Mesenchymal stem cell (in vitro differentiated cells and primary cell): ENCODE measurements around the gene TAF1C.

ENCODE experiments used
- DNase-seq: peaks from one replicate; pipeline ENCODE4 v3.0.0-alpha.2; 2013
- H2AFZ ChIP-seq: one replicate; pipeline ENCODE4 v1.6.1; 2013; ENCODE audit warnings: low read depth, mild to moderate bottlenecking, control low read depth, inconsistent platforms, low read length, moderate library complexity
- H2AK5ac ChIP-seq: 2 replicates; pipeline ENCODE4 v1.6.1; 2013; ENCODE audit warnings: low read length, moderate library complexity, mild to moderate bottlenecking, inconsistent platforms; ENCODE audit not compliant: severe bottlenecking
- H2BK120ac ChIP-seq: one replicate; pipeline ENCODE4 v1.6.1; 2013; ENCODE audit warnings: low read depth, mild to moderate bottlenecking, inconsistent platforms, low read length, moderate library complexity
- H2BK12ac ChIP-seq, 2 experiments: one replicate each; pipeline ENCODE4 v1.6.1; 2013; ENCODE audit warnings: inconsistent platforms in 2 of 2, low read length in 2 of 2, mild to moderate bottlenecking in 2 of 2, moderate library complexity in 2 of 2, control low read depth in 1 of 2
- H2BK15ac ChIP-seq: one replicate; pipeline ENCODE4 v1.6.1; 2013; ENCODE audit warnings: mild to moderate bottlenecking, low read depth, inconsistent platforms; ENCODE audit not compliant: poor library complexity, severe bottlenecking
- H2BK5ac ChIP-seq: 2 replicates; pipeline ENCODE4 v1.6.1; 2013; ENCODE audit warnings: low read depth, mild to moderate bottlenecking, low read length, control low read depth, inconsistent platforms; ENCODE audit not compliant: poor library complexity, severe bottlenecking
- H3K14ac ChIP-seq, 2 experiments: one replicate each; pipeline ENCODE4 v1.6.1; 2013; ENCODE audit warnings: inconsistent platforms in 2 of 2, low read length in 2 of 2, control low read depth in 1 of 2, mild to moderate bottlenecking in 1 of 2, moderate library complexity in 1 of 2
- H3K18ac ChIP-seq, 2 experiments: one replicate each; pipeline ENCODE4 v1.6.1; 2013; ENCODE audit warnings: inconsistent platforms in 2 of 2, low read length in 2 of 2, control low read depth in 1 of 2, low read depth in 1 of 2, mild to moderate bottlenecking in 1 of 2
- H3K23ac ChIP-seq, 2 experiments: one replicate each; pipeline ENCODE4 v1.6.1; 2013; ENCODE audit warnings: inconsistent platforms in 2 of 2, low read length in 2 of 2, mild to moderate bottlenecking in 2 of 2, moderate library complexity in 2 of 2, control low read depth in 1 of 2
- H3K27ac ChIP-seq: 2 replicates; pipeline ENCODE4 v1.5.1; 2013; ENCODE audit warnings: mild to moderate bottlenecking, moderate library complexity, low read length, control low read depth, inconsistent platforms; ENCODE audit not compliant: poor library complexity, severe bottlenecking
- H3K27me3 ChIP-seq, 2 experiments: 2 replicates each; pipeline versions ENCODE4 v1.6.1 to v1.7.0; 2013; ENCODE audit warnings: low read length in 2 of 2, mild to moderate bottlenecking in 2 of 2, moderate library complexity in 2 of 2, control low read depth in 1 of 2, inconsistent platforms in 1 of 2; ENCODE audit not compliant: control insufficient read depth in 1 of 2, insufficient read depth in 1 of 2
- H3K36me3 ChIP-seq, 2 experiments: 2 replicates each; pipeline versions ENCODE4 v1.6.1 to v1.7.0; 2013; ENCODE audit warnings: low read length in 2 of 2, control low read depth in 1 of 2, inconsistent platforms in 1 of 2, low read depth in 1 of 2, mild to moderate bottlenecking in 1 of 2; ENCODE audit not compliant: insufficient read depth in 2 of 2, control insufficient read depth in 1 of 2
- H3K4ac ChIP-seq, 2 experiments: one replicate each; pipeline ENCODE4 v1.6.1; 2013; ENCODE audit warnings: inconsistent platforms in 2 of 2, low read length in 2 of 2, mild to moderate bottlenecking in 2 of 2, moderate library complexity in 2 of 2, control low read depth in 1 of 2, low read depth in 1 of 2
- H3K4me1 ChIP-seq: 2 replicates; pipeline ENCODE4 v1.6.1; 2013; ENCODE audit warnings: low read depth, low read length, control low read depth; ENCODE audit not compliant: control insufficient read depth, insufficient read depth
- H3K4me2 ChIP-seq: 2 replicates; pipeline ENCODE4 v1.6.1; 2013; ENCODE audit warnings: low read length, mild to moderate bottlenecking, inconsistent platforms; ENCODE audit not compliant: poor library complexity, severe bottlenecking
- H3K4me3 ChIP-seq, 2 experiments: 2 replicates each; pipeline versions ENCODE4 v1.5.1 to v1.7.0; 2013; ENCODE audit warnings: low read length in 2 of 2, mild to moderate bottlenecking in 2 of 2, control low read depth in 1 of 2, low read depth in 1 of 2; ENCODE audit not compliant: insufficient read depth in 1 of 2
- H3K79me1 ChIP-seq: replicated peaks from 2 replicates; pipeline ENCODE4 v1.6.1; 2013; ENCODE audit warnings: mild to moderate bottlenecking, control low read depth, low read length, inconsistent platforms; ENCODE audit not compliant: poor library complexity, severe bottlenecking
- H3K9ac ChIP-seq: 2 replicates; pipeline ENCODE4 v1.7.0; 2013; ENCODE audit warnings: mild to moderate bottlenecking, low read length, moderate library complexity
- H3K9me3 ChIP-seq: 2 replicates; pipeline ENCODE4 v1.7.0; 2013; ENCODE audit warnings: mild to moderate bottlenecking, low read length; ENCODE audit not compliant: control insufficient read depth
- H4K8ac ChIP-seq: one replicate; pipeline ENCODE4 v1.6.1; 2013; ENCODE audit warnings: inconsistent platforms, mild to moderate bottlenecking, low read length, moderate library complexity
- H4K91ac ChIP-seq: one replicate; pipeline ENCODE4 v1.6.1; 2013; ENCODE audit warnings: mild to moderate bottlenecking, low read length, inconsistent platforms
- WGBS: methylation state at CpG from one replicate; pipeline ENCODE4 v1.1.7; 2013; ENCODE audit warnings: mixed read lengths; 5-methylcytosine and 5-hydroxymethylcytosine counted together

TAF1C gene

DNA sequence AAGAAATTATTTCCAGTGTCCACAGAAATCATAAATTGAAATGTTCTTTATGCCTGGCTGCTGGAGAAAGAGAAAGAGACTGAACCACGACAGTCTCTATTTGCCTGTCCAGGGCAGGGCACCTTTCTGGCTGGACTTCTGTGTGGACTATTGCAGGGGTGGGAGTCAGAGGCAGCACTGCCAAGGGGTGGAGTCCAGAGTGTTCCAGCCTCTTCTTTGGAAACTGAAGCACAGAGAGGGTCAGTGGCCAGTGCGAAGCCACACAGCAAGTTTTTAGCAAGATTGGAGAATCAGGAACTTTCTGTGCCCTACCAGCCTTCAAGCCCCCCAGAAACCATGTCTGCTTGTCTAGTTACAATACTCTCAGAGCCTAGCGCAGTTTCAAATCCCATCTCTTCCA is 37.7 kb upstream of the TAF1C start:
- H2BK15ac ChIP-seq, result no peak overlapping the region
- H3K14ac ChIP-seq, result no peak overlapping the region
- no peak overlapping the region for H3K18ac ChIP-seq
- WGBS, result 96% methylated on average over 3 of the region's 3 CpGs
- no peak overlapping the region for H2AK5ac ChIP-seq
- DNase-seq, result no peak
- H2BK120ac ChIP-seq, result no peak overlapping the region
- no peak overlapping the region for H2BK12ac ChIP-seq
- H2BK5ac ChIP-seq, result no peak overlapping the region
- H3K27me3 ChIP-seq, result peaks cover 4 to 22% of the 10 kb centered on the region in 2 experiments
- H3K9ac ChIP-seq, result no peak overlapping the region
- no peaks in the 10 kb centered on the region for H3K36me3 ChIP-seq
- H3K23ac ChIP-seq, result no peak overlapping the region
- no peak overlapping the region for H3K4me3 ChIP-seq
- H3K27ac ChIP-seq, result no peak overlapping the region
- H3K4me1 ChIP-seq, result peaks cover 17% of the 10 kb centered on the region
- H2AFZ ChIP-seq, result no peak overlapping the region
- H4K8ac ChIP-seq, result no peak overlapping the region
- no peak overlapping the region for H4K91ac ChIP-seq
- no peak overlapping the region for H3K4me2 ChIP-seq
- no peak overlapping the region for H3K4ac ChIP-seq
- no peaks in the 10 kb centered on the region for H3K9me3 ChIP-seq
- no peaks in the 10 kb centered on the region for H3K79me1 ChIP-seq

DNA sequence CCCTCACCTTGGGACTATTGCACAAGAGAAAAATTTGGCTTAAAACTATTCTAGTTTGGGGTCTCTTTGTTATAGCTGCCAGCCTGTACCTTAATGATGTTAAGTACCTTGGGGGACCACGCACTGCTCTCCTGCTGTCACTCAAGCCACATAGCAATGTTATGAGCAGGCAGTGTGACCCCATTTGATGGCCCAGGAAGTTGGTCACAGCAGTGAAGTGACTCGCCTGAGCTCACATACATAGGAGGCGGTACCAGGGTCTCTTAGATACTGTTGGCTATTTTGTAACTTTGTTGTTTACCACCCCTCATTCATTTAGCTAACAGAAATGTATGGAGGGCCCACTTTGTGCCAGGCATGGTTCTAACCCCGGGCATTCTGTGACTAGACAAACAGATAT is 36.6 kb upstream of the TAF1C start:
- Histone ChIP-seq H3K9me3 (no peaks in the 10 kb centered on the region), H3K4me2 (no peak overlapping the region), H3K23ac (no peak overlapping the region), H2BK12ac (no peak overlapping the region), H4K8ac (no peak overlapping the region), H3K9ac (no peak overlapping the region), H2BK120ac (no peak overlapping the region), H2AK5ac (no peak overlapping the region), H3K4ac (no peak overlapping the region), H2BK5ac (no peak overlapping the region), H3K27ac (no peak overlapping the region), H3K79me1 (no peaks in the 10 kb centered on the region), H2AFZ (no peak overlapping the region), H3K4me1 (peaks cover 14% of the 10 kb centered on the region), H3K27me3 (peaks cover 6 to 26% of the 10 kb centered on the region in 2 experiments), H3K36me3 (no peaks in the 10 kb centered on the region), H2BK15ac (no peak overlapping the region), H3K14ac (no peak overlapping the region), H3K4me3 (no peak overlapping the region), H3K18ac (no peak overlapping the region), H4K91ac (no peak overlapping the region)
- 76% methylated on average over 2 of the region's 4 CpGs for WGBS
- no peak for DNase-seq

GRCh38 chr16:84220851-84221250 is 34.0 kb upstream of the TAF1C start:
- Histone ChIP-seq H2AK5ac (no peak overlapping the region), H3K79me1 (no peaks in the 10 kb centered on the region), H3K4me1 (peaks cover 6% of the 10 kb centered on the region), H3K27me3 (peaks cover 16 to 45% of the 10 kb centered on the region in 2 experiments), H2BK15ac (no peak overlapping the region), H3K18ac (no peak overlapping the region), H3K9me3 (no peaks in the 10 kb centered on the region), H2AFZ (no peak overlapping the region), H4K91ac (no peak overlapping the region), H3K4me2 (no peak overlapping the region), H2BK12ac (no peak overlapping the region), H3K4me3 (no peak overlapping the region), H3K9ac (no peak overlapping the region), H3K14ac (no peak overlapping the region), H3K4ac (no peak overlapping the region), H2BK5ac (no peak overlapping the region), H3K23ac (no peak overlapping the region), H3K27ac (no peak overlapping the region), H3K36me3 (no peaks in the 10 kb centered on the region), H4K8ac (no peak overlapping the region), H2BK120ac (no peak overlapping the region)
- peak; percentile 20 for DNase-seq
- 92% methylated on average over 1 of the region's 1 CpG for WGBS

DNA sequence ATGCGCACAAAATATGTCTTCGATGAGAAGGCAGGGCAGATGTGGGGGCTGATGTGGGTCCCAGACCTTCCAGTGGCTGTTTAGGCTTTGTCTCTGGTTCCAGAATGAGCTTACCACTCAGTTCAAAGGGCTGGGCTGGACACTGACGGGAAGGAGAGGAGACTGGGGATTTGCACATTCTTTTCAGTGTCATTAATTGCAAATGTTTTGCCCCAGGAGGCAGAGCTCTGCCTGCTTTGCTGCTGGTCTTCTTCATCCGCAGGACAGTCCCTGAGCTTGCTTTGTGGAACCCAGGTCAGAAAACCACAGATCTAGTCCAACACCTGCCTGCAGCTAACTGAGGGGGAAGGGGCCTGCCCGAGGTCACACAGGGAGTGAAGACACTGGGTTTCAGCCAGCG is 32.1 kb upstream of the TAF1C start:
- no peak overlapping the region for H3K9ac ChIP-seq
- 67% methylated on average over 5 of the region's 6 CpGs for WGBS
- H3K4me2 ChIP-seq, result no peak overlapping the region
- no peak for DNase-seq
- no peak overlapping the region for H3K18ac ChIP-seq
- no peak overlapping the region for H2BK15ac ChIP-seq
- peak overlapping the region in 1 of 2 experiments; percentile 24 for H3K4ac ChIP-seq
- H3K36me3 ChIP-seq, result no peaks in the 10 kb centered on the region
- H3K27ac ChIP-seq, result no peak overlapping the region
- H2AK5ac ChIP-seq, result no peak overlapping the region
- H3K4me1 ChIP-seq, result peaks cover 3% of the 10 kb centered on the region
- H2BK120ac ChIP-seq, result no peak overlapping the region
- H3K27me3 ChIP-seq, result peaks cover 22 to 42% of the 10 kb centered on the region in 2 experiments
- no peak overlapping the region for H2AFZ ChIP-seq
- no peak overlapping the region for H3K4me3 ChIP-seq
- no peak overlapping the region for H2BK5ac ChIP-seq
- no peak overlapping the region for H3K14ac ChIP-seq
- H4K91ac ChIP-seq, result no peak overlapping the region
- H3K9me3 ChIP-seq, result no peaks in the 10 kb centered on the region
- no peak overlapping the region for H4K8ac ChIP-seq
- no peak overlapping the region for H3K23ac ChIP-seq
- H3K79me1 ChIP-seq, result no peaks in the 10 kb centered on the region
- H2BK12ac ChIP-seq, result no peak overlapping the region
